Neural cell (in vitro differentiated cells): ENCODE data around the gene EYA2. TPM values are rescaled to one million over a fixed set of nuclear protein-coding genes. Genes with fewer than 3 reads are reported as not detected.

Source experiments
- H2AFZ ChIP-seq: fragments of 200-600, 300-800 bp; sonication (generic), shearing (Covaris generic); 2 replicates; pipeline ENCODE4 v1.6.0; 2014; ENCODE audit warnings: low read depth, mild to moderate bottlenecking, antibody characterized with exemption, low read length, moderate library complexity
- H3F3A ChIP-seq: fragments of 200-600 bp; shearing (Covaris generic); 2 replicates; pipeline ENCODE4 v1.6.1; 2016; ENCODE audit warnings: mild to moderate bottlenecking, moderate library complexity, mixed read lengths, antibody characterized with exemption, low read length; ENCODE audit not compliant: insufficient read depth, poor library complexity, severe bottlenecking
- H3K27ac ChIP-seq: fragments of 200-600, 300-800 bp; sonication (generic), shearing (Covaris generic); 2 replicates; pipeline ENCODE4 v1.5.1; 2014; ENCODE audit warnings: mild to moderate bottlenecking, low read length, moderate library complexity
- H3K27me3 ChIP-seq: fragments of 300-800, 200-600 bp; sonication (generic), shearing (Covaris generic); 2 replicates; pipeline ENCODE4 v1.6.0; 2014; ENCODE audit warnings: mild to moderate bottlenecking, low read depth, low read length, moderate library complexity; ENCODE audit not compliant: insufficient read depth
- H3K36me3 ChIP-seq: fragments of 300-800, 200-600 bp; sonication (generic), shearing (Covaris generic); 2 replicates; pipeline ENCODE4 v1.5.1; 2014; ENCODE audit warnings: mild to moderate bottlenecking, antibody characterized with exemption, low read length, moderate library complexity; ENCODE audit not compliant: insufficient read depth
- H3K4me2 ChIP-seq: fragments of 300-800, 200-600 bp; sonication (generic), shearing (Covaris generic); 2 replicates; pipeline ENCODE4 v1.6.0; 2014; ENCODE audit warnings: mild to moderate bottlenecking, low read length
- H3K4me3 ChIP-seq: fragments of 300-800, 200-600 bp; sonication (generic), shearing (Covaris generic); 2 replicates; pipeline ENCODE4 v1.5.1; 2014; ENCODE audit warnings: mild to moderate bottlenecking, low read length, moderate library complexity
- H3K79me2 ChIP-seq: fragments of 200-600 bp; shearing (Covaris generic); replicated peaks from 2 replicates; pipeline ENCODE4 v1.6.0; 2014; ENCODE audit warnings: mild to moderate bottlenecking, low read length, moderate library complexity; ENCODE audit not compliant: insufficient read depth
- H3K9ac ChIP-seq: fragments of 300-800, 200-600 bp; sonication (generic), shearing (Covaris generic); 2 replicates; pipeline ENCODE4 v1.6.1; 2016; ENCODE audit warnings: mild to moderate bottlenecking, low read length, mixed read lengths
- H3K9me2 ChIP-seq: fragments of 200-600 bp; shearing (Covaris generic); 2 replicates; pipeline ENCODE4 v1.6.1; 2016; ENCODE audit warnings: mild to moderate bottlenecking, low read length, mixed read lengths; ENCODE audit not compliant: insufficient read depth
- H3K9me3 ChIP-seq: fragments of 200-600, 300-800 bp; sonication (generic), shearing (Covaris generic); 2 replicates; pipeline ENCODE4 v1.6.1; 2016; ENCODE audit warnings: mild to moderate bottlenecking, mixed run types, low read length, moderate library complexity, mixed read lengths
- H4K20me1 ChIP-seq: fragments of 200-600 bp; shearing (Covaris generic); 2 replicates; pipeline ENCODE4 v1.6.1; 2016; ENCODE audit warnings: mild to moderate bottlenecking, mixed run types; ENCODE audit not compliant: insufficient read depth
- EZH2 ChIP-seq: fragments of 200-600, 300-800 bp; shearing (Covaris generic), sonication (generic); IDR thresholded peaks from 2 replicates; pipeline ENCODE4 v1.6.1; 2014; ENCODE audit warnings: antibody characterized with exemption, low read length, borderline replicate concordance, mild to moderate bottlenecking; ENCODE audit not compliant: insufficient read depth, poor library complexity, severe bottlenecking
- MXI1 ChIP-seq: fragments of 450-650 bp; conservative IDR thresholded peaks from 2 replicates; pipeline ENCODE4 v1.6.1; 2014; ENCODE audit warnings: antibody characterized with exemption, mild to moderate bottlenecking; ENCODE audit not compliant: poor library complexity, severe bottlenecking
- POLR2AphosphoS5 ChIP-seq: IDR thresholded peaks from 2 replicates; pipeline ENCODE4 v1.6.1; 2012
- RAD21 ChIP-seq: fragments of 450-650 bp; conservative IDR thresholded peaks from 2 replicates; pipeline ENCODE4 v1.6.1; 2014; ENCODE audit warnings: antibody characterized with exemption, mild to moderate bottlenecking, moderate library complexity
- SMC3 ChIP-seq: fragments of 450-650 bp; conservative IDR thresholded peaks from 2 replicates; pipeline ENCODE4 v1.6.1; 2014; ENCODE audit warnings: antibody characterized with exemption, mild to moderate bottlenecking, moderate library complexity; ENCODE audit not compliant: poor library complexity
- TAF1 ChIP-seq: IDR thresholded peaks from 2 replicates; pipeline ENCODE4 v1.6.1; 2012; ENCODE audit warnings: low read depth
- polyA plus RNA-seq: library from polyadenylated mRNA; depleted of rRNA; stranded (reverse); fragments of >200 nt; gene quantifications from 2 replicates; pipeline ENCODE4 v1.2.3, GENCODE V29; 2014
- TF ChIP-seq, protein P1 (sequence below): fragments of 450-650 bp; IDR thresholded peaks from 2 replicates; pipeline ENCODE4 v1.5.1; 2014; ENCODE audit warnings: antibody characterized with exemption, mild to moderate bottlenecking, moderate library complexity; ENCODE audit not compliant: poor library complexity, severe bottlenecking

Gene EYA2
- polyA plus RNA-seq, 1 donor from 2014 or later, result 0.88 TPM

DNA sequence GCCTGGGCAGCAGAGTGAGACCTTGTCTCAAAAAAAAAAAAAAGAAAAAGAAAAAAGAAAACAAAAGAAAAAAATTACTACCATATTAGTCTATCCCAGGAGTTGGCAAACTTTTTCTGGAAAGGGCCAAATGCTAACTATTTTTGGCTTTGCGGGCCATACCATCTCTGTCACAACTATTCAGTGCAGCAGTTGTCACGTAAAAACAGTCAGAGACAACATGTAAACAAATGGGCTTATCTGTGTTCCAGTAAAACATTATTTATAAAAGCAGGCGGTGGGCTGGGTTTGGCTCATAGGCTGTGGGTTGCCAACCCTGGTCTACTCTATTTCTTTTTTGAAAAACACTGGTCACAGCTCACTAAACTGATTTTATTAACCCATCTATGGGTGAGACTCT, 53.4 kb downstream of the EYA2 start:
- no peak overlapping the region for H2AFZ ChIP-seq
- H3K9ac ChIP-seq, result no peak overlapping the region
- H3K4me2 ChIP-seq, result no peak overlapping the region
- TF ChIP-seq, protein P1, sequence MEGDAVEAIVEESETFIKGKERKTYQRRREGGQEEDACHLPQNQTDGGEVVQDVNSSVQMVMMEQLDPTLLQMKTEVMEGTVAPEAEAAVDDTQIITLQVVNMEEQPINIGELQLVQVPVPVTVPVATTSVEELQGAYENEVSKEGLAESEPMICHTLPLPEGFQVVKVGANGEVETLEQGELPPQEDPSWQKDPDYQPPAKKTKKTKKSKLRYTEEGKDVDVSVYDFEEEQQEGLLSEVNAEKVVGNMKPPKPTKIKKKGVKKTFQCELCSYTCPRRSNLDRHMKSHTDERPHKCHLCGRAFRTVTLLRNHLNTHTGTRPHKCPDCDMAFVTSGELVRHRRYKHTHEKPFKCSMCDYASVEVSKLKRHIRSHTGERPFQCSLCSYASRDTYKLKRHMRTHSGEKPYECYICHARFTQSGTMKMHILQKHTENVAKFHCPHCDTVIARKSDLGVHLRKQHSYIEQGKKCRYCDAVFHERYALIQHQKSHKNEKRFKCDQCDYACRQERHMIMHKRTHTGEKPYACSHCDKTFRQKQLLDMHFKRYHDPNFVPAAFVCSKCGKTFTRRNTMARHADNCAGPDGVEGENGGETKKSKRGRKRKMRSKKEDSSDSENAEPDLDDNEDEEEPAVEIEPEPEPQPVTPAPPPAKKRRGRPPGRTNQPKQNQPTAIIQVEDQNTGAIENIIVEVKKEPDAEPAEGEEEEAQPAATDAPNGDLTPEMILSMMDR, result no peak
- H3K4me3 ChIP-seq, result no peak overlapping the region
- H3F3A ChIP-seq, result no peaks in the 10 kb centered on the region
- H4K20me1 ChIP-seq, result no peaks in the 10 kb centered on the region
- no peaks in the 10 kb centered on the region for H3K79me2 ChIP-seq
- no peaks in the 10 kb centered on the region for H3K36me3 ChIP-seq
- no peak overlapping the region for H3K27ac ChIP-seq
- no peaks in the 10 kb centered on the region for H3K27me3 ChIP-seq
- H3K9me3 ChIP-seq, result no peaks in the 10 kb centered on the region
- H3K9me2 ChIP-seq, result no peaks in the 10 kb centered on the region

DNA sequence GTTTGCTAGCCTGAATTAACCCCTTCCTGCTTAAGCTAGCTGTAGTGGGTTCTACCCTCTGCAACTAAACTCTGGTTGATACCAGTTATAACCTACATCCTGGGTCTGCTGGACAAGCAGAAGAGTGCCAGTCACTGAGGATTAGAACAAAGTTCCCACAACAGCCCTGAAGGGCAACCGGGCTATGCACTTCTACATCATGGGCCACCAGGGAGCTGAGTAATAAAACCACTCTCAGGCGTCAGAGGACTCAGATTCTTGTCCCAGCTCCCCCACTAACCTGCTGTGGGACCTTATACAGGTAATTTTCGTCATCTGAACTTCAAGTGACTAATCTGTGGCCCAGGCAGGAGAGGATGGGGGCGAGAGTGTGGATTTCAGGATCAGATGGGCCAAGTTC, 56.8 kb downstream of the EYA2 start:
- Histone ChIP-seq H3F3A (no peaks in the 10 kb centered on the region), H3K27ac (no peak overlapping the region), H3K4me3 (no peak overlapping the region), H3K36me3 (no peaks in the 10 kb centered on the region), H3K4me2 (no peak overlapping the region), H3K27me3 (no peaks in the 10 kb centered on the region), H3K9me2 (no peaks in the 10 kb centered on the region), H3K9me3 (no peaks in the 10 kb centered on the region), H4K20me1 (no peaks in the 10 kb centered on the region), H2AFZ (no peak overlapping the region), H3K79me2 (no peaks in the 10 kb centered on the region), H3K9ac (no peak overlapping the region)
- TF ChIP-seq RAD21 (no peak), MXI1 (no peak), SMC3 (no peak), EZH2 (no peak)

DNA sequence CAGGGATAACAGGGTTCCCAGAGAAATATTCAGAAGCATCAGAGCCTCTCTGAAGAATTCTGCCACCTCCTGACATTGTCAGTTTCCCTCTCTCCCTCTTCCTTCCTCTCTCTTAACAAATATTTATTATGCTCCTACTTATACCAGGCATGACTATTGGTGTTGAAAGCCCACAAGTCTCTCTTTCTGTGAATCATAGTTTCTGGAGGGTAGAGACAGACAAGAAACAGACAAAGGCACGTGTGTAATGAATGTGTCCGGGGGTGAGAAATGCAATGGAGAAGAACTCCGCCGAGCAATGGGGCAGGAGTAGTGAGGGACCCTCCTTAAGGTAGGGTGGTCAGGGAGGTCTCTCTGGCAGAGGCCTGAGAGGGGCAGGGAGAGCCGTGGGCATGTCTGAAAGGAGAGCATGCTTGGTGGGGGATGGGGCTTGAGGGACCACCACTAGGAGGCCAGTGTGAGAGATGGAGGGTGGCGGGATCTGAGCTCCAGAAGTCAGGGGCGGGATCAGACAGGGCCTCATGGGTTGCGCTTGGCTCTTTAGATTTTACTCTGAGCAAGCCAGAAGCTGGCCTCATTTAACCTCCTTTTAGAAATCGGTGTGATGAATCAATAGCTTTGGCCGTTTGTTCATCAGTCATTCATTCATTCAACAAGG, 57.3 kb downstream of the EYA2 start:
- Histone ChIP-seq H3K27ac (no peak overlapping the region), H3K4me3 (no peak overlapping the region), H2AFZ (no peak overlapping the region), H3K79me2 (no peaks in the 10 kb centered on the region), H3K9ac (no peak overlapping the region), H3K4me2 (no peak overlapping the region), H3K27me3 (no peaks in the 10 kb centered on the region), H3K9me2 (no peaks in the 10 kb centered on the region), H3K36me3 (no peaks in the 10 kb centered on the region), H3K9me3 (no peaks in the 10 kb centered on the region), H4K20me1 (no peaks in the 10 kb centered on the region), H3F3A (no peaks in the 10 kb centered on the region)
- TF ChIP-seq MXI1, result no peak
- TF ChIP-seq SMC3, result no peak
- no peak for TF ChIP-seq TAF1
- no peak for TF ChIP-seq EZH2
- TF ChIP-seq POLR2AphosphoS5, result no peak
- no peak for TF ChIP-seq RAD21
- TF ChIP-seq, protein P1, result no peak
